ENCODE data around the gene FGGY. TPM values are rescaled to one million over a fixed set of nuclear protein-coding genes. Genes with fewer than 3 reads are reported as not detected.
"Not testable (repeated sequence)": the region's sequence is repeated elsewhere in the genome, so short reads cannot be mapped to it uniquely, and the experiment has no call there.

The FGGY gene
- total RNA-seq, 1 donor from 2014 or later: 10.4 TPM

DNA sequence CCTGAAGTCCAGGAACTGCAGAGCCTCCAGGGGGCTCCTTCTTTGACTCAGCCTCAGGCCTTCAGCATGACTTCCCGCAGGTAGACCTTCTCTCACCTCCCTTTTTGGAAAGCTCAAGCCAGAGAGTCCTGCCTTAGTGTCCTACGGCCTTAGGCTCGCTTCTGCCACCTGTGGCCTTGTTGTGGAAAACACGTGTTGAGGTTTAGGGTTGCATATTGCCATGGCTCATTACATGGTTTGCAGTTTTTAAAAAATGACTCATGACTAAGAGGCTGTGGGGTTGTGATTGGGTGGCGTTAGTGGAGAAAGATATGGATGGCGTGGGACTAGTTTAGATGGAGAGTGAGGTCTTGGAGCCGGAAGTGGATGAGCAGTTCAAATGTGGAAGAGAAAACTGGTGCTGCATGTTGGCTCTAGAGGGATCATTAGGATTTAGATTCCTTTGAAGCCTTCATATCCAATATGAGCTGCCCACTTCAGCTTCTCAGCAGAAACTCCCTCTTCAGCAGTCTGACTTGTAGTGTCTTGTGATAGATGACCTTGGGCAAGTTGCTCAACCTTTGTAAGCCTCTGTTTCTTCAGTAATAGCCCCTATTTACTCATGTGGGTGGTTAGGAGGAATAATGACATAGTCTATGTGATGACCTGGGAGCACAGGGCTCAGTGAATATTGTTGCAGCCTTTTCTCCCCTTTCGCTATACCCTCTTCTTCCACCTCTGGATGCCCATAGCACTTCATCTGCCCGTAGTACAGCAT lies 6.5 kb upstream of the FGGY start:
- peak; percentile 86 for ATAC-seq

DNA sequence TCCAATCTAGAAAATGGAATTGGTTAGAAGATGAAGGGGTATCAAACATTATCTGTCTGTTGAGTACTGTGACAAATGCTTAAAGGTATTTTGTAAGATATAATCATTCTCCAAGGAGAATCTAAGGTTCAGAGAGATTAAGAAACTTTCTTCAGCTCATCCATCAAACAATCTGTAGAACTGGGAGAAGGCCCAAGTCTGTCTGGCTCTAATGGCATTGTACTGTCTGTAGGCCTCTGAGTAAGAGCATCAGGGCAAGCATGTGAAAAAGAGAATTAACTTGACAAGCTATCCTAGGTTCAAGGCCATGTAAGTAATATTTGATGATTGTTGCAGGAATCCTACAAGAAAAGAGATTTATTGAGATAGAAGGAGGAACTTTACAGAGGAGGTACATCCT lies 5.3 kb upstream of the FGGY start:
- no peak for ATAC-seq

DNA sequence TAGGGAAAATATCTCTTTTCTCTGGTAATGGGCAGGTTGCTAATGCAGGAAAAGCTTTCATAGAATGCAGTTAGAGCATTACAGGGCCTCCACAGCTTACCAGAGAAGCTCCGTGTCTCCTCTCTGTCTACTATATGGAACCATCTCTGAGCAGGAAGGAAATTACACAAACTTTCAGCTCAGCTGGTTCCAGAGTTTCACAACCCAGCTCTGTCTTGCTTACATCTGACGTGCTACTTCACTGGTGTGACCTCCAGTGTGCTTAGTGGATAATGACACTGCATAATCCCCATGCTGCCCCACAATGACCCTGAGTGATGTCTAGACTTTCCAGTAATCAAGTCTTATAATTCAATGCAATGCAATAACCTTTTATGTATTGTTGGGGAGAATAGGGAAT lies 4.3 kb upstream of the FGGY start:
- ATAC-seq: peak; percentile 14

DNA sequence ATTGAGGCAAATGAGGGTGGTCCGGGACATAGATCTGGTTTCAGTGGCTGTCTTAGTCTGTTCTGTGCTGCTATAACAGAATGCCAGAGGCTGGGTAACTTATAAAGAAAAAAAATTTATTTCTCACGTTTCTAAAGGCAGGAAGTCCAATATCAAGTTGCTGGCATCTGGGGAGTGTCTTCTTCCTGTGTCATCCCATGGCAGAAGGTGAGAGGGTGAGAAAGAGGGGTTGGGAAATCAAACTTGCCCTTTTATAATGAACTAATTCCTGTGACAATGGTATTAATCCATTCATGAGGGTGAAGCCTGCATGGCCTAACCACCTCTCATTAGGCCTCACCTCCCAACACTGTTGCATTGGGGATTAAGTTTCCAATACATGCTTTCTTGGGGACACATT lies 3.7 kb upstream of the FGGY start:
- no peak for ATAC-seq

DNA sequence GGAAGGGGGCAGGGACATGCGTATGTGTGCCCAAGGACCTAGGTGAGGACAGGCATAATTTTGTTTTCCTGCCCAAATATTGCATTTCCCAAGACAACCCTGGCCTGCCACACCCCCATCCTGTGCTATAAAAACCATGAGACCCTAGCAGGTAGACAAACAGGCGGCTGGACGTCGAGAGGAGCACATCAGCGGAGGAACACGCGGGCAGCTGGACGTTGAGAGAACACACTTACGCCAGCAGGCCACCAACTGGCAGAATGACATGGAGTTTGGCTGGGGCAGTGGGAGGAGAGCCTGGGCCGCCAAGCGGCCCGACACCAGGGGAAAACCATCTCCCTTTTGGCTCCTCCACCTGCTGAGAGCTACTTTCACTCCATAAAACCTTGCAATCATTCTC lies 3.0 kb upstream of the FGGY start:
- no peak for ATAC-seq

DNA sequence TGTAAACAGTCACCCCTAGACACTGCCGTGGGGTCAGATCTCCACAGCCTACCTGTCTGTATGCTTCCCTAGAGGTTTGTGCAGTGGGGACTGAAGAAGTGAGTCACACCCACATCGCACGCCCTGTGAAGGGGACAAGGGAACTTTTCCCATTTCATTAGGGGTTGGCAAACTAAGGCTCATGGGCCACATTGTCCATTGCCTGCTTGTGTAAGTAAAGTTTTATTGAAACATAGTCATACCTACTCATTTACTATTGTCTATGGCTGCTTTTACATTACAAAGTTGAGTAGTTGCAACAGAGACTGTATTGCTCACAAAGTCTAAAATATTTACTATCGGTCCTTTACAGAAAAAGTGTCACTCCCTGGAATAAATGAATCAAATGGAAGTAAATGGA lies 2.5 kb upstream of the FGGY start:
- ATAC-seq: no peak

DNA sequence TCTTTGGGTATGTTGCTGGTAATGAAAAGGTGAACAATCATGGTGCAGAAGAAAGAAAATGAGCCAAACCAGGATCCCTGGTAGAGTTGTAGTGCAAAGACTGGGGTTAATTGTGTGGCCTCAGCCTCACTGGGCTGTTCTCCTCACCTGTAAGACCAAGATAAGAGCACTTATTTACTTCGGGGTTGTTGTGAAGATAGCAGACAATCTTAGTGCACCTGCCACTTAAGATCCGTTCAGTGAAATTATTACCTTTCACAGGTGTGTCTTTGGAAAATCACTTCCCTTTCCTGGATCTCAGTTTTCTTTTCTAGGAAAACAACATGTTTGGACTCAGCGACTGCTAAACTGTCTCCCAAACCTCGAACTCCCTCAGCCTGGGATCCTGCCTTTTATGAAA lies 1.3 kb upstream of the FGGY start:
- ATAC-seq: no peak

DNA sequence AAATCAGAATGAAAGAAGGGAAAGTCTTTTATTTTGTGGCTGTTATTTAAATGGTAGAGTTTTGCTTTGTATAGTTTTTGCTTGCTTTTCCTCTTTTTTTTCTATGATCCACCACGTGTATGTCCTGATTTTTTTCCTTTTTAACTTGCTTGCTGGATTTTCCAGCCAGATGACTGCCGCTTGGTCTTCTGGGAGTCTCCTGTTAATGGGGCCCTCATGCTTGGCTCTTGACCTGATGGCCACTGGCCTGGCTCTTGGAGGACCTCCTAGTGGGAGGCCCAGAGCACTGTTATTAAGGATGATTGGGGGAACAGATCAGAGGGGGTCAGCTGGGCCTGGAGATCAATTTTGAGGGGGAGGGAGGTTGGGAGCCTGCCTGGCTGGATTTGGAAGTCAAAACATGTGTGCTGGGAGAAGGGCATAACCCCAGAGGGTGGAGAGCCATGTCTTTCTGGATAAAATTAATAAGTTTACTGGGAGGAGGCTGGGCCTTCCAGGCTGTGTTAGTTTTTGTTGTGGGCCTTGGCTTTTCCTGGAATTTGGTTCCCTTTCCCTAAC lies 1.2 kb downstream of the FGGY start:
- ATAC-seq: no peak

DNA sequence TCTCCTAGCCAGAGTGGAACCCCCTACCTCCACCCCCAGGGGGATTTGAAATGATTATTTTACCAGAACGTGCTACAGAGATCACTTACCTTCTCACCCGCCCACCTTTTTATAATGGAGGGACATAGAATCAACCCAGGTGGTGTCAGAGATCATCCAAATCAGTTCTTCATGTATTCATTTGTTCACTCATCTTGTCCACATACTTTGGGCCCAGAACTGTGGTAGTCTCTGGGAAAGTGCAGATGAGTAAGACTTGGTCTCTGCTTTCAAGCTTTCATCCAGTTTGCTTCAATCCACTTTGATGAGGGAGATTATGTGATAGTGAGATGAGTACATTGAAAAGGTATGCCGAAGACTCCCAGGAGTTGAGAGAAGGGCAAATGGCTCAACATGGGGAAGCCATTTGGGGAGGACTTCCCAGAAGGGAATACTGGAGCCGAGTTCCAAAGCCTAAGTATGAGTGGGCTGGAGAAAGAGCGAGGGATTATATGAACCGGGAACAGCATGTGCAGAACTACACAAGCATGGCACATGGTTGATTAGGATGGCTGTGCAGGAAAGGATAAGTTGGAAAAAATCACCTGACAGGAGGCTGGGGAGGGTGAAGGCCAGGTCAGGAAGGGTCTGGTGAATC lies 1.9 kb downstream of the FGGY start:
- no peak for ATAC-seq

DNA sequence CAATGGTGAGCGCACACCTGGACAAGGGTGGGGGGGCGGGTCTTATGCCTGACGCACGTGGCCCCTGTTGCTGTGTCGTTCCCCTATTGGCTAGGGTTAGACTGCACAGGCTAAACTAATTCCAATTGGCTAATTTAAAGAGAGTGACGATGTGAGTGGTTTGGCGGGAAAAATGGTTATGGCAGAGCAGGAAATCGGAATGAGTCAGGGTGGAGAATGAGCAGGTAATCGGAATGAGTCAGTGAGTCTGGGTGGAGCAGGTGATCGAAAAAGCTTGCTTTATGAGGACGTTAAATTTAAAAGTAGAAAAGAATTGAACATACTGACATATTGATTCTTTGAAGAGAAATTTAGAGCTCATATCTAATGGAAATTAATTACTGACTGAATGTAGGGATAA lies 2.8 kb downstream of the FGGY start:
- not testable (repeated sequence) for ATAC-seq

DNA sequence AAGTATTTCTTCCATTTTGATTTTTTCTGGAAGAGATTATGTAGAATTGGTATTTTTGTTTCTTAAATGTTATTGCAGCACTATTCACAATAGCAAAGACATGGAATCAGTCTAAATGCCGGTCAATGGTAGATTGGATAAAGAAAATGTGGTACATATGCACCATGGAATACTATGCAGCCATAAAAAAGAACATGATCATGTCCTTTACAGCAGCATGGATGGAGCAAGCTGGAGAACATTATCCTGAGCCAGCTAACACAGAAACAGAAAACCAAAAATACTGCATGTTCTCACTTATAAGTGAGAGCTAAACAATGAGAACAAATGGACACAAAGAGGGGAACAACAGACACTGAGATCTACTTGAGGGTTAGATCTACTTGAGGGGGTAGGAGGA lies 5.4 kb downstream of the FGGY start:
- no peak for ATAC-seq

DNA sequence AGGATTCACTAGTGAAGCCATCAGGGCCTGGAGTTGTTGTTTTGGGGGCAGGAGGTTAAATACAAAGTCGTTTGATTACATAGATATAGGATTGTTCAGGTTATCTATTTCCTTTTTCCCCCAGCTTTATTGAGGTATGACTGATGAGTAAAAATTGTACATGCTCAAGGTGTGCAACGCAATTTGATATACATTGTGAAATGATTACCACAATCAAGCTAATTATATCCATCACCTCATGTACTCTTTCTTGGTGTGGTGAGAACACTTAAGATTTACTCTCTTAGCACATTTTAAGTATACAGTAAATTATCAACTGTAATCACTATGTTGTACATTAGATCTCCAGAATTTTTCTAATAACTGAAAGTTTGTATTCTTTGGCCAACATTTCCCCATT lies 6.0 kb downstream of the FGGY start:
- ATAC-seq: no peak

DNA sequence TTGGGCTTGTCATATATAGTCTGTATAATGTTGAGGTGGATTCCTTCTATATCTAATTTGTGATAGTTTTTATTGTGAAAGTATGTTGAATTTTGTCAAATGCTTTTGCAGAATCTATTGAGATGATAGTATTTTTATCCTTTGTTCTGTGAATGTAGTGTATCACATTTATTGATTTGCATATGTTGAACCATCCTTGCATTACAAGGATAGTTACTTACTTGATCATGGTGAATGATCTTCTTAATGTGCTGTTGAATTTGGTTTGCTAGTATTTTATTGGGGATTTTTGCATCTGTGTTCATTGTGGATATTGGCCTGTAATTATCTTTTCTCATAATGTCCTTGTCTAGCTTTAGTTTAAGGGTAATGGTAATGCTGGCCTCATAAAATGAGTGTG lies 8.3 kb downstream of the FGGY start:
- ATAC-seq: no peak

DNA sequence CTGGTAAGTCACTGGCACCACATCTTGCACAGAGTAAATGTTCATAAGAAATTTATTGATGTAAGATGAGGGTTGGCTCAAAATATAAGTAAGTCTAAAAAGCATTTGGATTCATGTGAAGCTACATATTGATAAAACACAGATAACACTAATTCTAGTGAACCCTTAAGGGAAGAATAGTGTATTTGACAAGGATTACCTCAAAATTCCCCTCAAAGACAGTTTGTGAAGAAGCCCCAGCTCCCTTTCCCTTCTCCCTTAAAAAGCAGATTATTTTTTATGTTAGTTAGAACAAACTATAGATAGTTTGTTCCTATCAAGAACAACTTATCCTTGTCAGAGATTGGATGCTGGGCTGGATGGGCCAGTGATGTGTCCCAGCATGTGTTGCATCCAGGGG lies 10.7 kb downstream of the FGGY start:
- ATAC-seq: no peak

DNA sequence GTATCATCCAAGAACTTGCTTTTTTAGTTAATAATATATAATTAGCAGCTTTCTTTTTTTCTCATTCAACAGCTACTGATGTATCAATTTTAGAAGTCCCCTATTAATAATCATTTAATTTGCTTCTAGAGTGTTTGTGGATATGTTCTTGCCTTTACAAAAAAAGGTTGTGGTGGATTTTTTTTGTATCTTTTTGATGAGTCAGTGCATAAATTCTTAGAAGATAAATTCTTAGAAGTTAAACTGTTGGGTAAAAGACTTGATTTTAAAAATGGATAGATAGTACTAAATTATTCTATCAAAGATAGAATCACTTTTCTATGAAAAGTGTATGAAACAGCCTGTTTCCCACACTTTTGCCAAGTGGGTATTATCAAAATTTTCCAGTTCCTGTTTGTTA lies 11.9 kb downstream of the FGGY start:
- no peak for ATAC-seq

DNA sequence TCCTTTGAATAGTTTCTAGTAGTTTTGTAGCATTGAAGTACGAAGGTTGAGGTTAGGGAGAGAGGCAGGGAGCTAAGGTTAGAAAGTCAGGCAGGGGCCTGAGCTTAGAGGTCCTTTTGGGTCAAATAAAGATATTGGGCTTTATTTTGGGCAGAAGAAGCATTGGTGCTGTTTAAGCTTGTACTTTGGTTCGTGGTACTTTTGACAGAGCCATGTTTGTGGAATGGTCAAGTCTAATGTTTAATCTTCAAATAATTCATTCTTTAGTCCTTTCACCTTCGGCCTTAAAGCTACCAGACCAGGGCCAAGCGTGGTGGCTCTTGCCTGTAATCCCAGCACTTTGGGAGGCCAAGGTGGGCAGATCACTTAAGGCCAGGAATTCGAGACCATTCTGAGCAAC lies 12.5 kb downstream of the FGGY start:
- no peak for ATAC-seq

DNA sequence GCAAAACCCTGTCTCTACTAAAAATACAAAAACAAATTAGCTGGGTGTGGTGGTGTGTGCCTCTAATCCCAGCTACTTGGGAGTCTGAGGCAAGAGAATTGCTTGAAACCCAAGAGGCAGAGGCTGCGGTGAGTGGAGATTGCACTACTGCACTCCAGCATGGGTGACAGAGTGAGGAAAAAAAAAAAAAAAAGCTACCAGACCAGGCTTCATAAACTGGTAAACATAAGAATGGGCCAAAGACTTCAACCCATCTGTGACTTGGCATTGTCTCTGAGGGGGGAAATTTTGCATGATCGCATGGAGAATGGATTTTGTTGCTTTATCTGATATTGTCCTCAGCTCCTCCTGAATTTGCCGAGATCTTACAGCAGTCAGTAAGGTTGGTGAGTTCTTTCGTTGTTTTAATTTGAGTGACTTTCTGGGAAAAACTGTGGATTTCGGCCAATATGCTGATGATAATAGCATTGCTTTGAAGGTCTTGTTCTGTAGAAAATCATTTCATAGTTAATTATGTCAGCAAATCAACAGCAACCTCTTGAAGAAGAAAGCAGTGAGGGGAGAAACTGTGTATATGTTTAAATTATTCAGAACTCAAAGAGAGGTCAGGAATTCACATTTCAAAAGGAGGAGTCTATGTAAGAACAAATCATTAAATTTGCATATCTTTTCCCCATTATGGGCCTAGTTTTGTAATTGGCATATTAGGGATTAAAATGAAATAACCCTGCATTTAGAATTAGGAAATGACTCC lies 13.1 kb downstream of the FGGY start:
- no peak for ATAC-seq

DNA sequence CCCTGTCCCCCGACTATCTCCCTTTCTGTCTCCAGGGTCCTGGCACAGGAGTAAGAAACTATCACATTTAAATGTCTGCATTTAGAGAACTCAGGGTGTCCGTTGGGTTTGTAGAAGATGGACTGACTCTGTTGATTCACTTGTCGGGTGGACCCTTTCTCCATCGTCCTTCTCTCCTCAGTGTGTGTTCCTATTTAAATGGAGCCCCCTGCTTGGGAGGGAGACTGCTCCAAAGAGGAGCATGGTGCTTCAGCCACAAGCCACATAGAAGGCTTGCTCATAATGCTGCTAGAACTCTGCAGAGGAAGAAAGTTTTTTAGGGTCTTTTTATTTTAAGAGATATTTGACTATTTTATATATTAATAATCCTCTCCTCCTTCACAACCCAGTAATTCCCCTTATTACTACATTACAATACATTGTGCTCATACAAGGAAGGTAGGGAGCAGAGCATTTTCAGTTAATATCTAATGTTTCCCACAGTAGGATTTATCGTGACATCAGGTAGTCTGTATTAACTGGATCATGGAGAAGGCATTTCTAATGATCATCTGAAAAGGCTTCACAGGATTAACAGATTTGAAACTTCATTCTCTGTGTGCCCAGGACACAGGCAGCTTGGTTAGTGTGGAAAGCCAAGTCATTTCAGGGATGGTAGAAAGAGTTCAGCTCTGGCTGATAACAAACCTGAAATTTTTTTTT lies 13.8 kb downstream of the FGGY start:
- no peak for ATAC-seq

DNA sequence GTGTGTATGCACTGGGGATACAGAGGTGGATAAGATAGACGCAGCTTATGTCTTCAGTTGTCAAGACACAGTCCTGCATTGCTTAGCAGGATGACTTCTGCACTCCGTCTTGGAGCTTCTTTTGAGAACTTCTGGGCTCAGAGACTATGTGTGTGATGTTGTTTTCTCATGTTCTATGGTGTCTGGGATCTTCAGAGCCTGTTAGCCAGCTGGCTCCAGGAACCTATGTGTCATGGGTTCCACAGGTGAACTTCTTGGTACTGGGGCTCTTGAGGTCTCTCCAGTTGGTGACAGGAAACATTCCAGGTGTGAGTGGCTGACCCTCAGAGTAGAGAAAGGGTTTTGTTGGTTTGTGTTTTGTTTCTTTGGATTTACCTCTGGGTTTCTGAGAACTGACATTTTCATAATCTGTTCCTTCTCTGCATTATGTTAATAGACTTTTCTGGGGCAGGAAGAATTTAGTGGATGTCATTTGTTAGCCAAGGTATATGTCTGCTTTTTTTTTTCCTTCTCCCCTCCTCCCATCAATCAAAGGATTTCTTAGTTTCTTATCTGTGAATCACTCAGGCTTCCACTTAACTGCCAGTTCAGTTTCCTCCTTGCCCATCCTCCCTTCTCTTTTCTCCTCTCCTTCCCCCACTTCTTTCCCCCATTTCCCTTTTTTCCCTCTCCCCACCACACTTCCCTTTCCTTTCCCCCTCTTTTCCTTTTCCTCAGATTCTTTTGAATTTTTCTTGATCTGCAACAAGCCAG lies 18.1 kb downstream of the FGGY start:
- no peak for ATAC-seq

DNA sequence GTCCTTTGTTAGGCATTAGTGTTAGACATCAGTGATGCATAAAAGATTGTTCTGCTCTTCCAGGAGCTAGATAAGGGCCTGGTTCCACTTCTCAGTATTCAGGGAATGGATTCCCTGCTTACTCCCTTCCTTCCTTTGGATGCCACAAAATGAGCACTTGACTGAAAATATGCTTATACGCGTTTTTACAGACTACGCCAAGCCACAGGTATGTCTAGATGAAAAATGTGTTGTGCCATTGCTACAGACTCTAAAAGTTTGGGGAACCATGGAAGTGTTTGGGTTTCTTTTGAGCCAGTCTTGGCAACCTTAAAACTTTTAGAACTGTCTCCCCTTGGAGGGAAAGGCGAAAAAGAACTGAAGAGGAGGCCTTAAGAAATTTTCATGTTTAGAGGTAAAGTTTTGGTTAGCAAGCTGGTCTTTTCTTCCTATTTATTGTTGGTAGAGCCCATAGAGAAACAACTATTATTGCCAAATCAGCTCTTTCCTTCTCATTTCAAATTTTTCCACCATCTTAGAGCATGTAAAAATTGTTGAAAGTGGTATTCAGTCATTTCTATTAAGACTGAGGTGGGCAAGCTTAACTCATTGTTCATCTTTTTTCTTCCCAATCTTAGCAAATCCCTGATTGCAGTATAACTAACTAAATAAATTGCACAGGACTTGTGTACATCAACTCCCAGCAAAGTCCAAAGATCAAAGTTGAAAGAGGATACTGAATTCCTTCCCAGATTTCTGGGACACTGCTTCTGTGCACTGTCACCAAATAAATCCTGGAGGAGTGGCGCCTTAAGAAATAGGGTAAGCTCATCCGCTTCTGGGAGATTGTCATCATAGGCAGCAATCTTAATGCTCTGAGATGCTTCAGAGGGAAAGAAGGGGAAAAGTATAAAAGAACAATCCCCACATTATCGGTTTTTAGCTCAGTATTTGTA lies 18.9 kb downstream of the FGGY start:
- no peak for ATAC-seq

DNA sequence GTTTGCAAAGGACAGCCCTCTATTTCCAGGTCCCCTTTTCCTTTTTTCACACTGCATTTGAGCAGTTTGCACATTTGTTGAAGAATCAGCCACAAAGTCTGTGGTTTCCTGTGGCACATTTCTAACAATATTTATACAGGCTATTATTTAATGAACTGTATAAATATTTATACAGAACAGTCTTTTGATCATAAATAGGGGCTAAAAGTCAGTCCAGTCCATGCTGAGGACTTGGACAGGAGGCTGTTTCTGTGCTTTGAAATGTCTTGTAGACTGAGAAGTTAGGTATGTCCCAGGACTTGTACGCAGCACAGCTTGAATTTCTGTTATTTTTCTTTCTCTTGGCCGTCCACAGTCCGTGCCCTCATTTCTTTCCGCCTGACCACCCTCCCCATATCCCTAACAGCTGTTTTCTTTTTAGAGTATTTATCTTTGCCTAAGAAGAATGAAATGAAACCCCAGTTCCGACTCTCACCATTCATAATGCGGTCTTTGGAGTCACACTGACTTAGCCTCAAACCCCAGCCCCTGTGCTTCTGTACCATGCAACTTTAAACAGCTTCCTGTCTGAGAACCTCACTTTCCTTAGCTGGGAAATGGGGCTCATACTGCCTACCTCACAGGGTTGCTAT lies 19.7 kb downstream of the FGGY start:
- ATAC-seq: no peak

Data from esophagus mucosa (tissue), 1 donor.